DMS 273 (cell line): ENCODE data around the gene SMARCD2.
"Not testable (repeated sequence)": the region's sequence is repeated elsewhere in the genome, so short reads cannot be mapped to it uniquely, and the experiment has no call there.

Experiments used
- DNase-seq: peaks from one replicate; lab custom pipeline; 2025; ENCODE audit not compliant: unreplicated experiment; lab: John Stamatoyannopoulos, UW

Gene SMARCD2

DNA sequence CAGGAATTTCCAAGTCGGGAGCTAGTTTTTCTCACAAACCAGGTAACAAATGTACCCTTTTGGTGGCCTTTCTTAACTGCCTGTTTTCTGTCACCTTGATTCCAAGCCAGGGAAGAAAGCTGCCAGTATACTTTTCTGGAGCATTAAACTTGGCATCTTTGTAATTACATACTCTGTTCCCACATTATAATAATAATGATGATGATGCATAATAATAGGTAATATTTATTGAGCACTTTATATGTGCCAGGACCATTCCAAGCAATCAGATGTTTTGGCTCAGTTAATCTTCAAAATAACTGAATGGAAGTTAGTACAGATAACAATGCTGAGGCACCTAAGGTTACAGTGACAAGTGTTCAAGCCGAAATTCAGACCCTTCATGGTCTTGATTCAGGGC, 26.4 kb downstream of the SMARCD2 start:
- no peak for DNase-seq

DNA sequence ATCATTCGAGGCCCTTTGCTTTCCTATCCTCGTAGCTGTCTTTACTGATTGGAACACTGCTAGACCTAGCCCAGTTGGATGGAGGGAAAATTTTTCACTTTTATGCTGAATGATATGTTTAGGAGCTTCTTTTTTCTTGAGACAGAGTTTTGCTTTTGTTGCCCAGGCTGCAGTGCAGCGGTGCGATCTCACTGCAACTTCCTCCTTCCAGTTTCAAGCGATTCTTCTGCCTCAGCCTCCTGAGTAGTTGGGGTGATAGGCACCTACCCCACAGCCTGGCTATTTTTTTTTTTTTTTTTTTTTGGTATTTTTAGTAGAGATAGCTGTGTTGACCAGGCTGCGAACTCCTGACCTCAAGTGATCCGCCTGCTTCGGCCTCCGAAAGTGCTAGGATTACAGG, 32.5 kb downstream of the SMARCD2 start:
- no peak for DNase-seq

DNA sequence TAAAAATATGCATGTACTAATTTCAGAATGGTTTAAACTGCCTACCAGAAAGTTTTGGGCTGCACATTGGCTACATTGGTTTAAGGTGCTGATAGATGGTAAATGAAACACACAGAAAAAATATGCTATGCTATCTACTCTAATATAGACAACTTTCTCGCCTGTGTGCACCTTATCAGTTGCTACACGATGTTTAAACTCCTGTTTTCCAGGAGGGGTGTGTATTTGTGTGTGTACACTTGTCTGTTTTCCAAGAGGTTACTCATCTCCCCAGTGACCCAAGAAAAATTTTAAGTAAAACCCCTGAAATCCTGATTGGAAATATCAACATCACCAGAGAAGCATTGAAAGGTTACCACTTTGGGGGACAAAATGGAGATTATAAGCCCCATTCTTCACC, 36.9 kb downstream of the SMARCD2 start:
- DNase-seq, result no peak

DNA sequence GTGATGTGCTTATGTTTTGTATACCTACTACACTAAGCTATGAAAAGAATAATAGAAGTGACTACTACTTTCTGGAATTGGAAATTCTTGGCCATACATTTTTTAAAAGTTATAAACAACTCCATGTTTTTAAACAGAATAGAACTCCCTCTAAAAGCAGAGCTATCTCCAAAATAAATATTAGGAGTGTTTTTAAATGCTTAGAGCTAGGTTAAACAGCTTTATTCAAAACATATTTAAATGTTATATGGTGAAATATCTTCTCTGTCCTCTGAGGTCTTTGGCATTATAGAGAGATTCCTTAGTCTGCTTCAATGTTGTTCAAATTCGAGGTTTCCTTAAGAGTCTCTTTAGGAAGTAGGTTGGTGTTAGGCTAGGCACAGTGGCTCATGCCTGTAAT, 38.2 kb downstream of the SMARCD2 start:
- no peak for DNase-seq

DNA sequence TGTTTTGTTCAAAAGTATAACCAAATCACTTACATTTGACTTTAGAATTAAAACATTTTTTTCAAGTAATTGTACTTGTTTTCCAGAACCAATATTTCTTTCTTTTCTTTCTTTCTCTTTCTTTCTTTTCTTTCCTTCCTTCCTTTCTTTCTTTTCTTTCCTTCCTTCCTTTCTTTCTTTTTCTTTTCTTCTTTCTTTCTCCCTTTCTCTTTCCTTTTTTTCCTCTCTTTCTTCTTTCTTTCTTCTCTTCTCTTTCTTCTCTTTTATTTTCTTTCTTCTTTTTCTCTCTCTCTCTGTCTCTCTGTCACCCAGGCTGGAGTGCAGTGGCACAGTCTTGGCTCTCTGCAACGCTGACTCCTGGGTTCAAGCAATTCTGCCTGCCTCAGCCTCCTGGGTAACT, 41.7 kb downstream of the SMARCD2 start:
- DNase-seq, result no peak

DNA sequence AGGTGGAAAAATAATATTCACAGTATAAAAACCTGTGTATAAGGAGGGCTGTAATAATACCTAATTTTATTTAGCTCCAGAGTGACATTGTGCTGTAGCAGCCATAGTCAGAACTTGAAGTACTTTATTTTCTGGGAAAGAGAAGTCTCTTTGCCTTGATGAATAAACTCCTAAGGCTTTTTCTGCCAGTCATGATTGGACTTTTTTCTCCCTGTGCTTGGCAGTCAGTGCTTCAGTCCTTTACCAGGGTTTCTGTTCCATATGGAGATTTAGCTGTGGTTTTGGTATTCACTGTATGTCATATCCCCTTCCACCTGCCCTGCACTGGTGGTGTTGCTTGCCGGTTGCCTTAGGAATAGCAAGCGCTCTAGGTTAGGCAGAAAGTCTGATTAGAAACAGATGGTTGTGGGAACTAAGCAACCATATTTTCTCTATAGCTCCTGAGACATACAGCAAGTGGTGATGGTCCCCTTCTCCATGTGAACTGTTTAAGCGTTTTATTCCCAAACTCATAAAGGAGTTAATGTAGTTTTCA, 43.8 kb downstream of the SMARCD2 start:
- no peak for DNase-seq

DNA sequence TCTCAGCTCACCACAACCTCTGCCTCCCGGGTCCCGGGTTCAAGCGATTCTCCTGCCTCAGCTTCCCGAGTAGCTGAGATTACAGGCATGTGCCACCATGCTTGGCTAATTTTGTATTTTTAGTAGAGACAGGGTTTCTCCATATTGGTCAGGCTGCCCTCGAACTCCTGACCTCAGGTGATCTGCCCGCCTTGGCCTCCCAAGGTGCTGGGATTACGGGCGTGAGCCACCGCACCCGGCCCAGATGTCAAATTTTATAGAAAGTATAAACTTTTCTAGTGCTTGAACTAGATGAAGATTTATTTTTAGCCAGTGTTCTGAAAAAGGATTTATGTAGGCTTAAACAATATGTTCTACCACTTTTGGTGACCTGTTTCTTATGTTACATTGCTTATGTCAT, 46.1 kb downstream of the SMARCD2 start:
- DNase-seq, result not testable (repeated sequence)

DNA sequence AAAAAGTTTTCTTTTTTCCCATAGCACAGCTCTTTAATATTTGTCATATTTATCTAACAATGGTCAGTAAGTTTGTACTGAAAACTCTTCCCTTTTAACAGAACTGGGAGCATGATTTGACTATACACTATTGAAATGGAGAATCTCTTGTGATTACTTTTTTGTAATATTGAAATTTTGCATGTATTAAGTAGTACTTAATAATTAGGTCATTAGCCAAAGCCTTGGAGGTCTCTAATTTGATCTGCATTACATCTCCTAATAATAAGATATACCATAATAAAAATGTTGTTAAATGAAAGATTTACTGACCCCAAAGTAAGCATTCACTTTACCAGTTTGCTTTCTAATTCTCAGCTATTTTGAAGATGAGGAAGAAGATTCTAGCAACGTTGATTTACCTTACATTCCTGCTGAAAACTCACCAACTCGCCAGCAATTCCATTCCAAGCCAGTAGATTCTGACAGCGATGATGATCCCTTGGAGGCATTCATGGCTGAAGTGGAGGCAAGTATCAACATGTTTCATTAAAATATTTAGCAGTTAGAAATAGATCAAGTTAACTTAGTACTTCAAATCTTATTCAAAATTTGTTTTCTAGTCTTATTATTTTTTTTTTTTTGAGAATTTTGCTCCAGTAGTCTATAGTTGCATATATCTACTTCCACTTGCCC, 50.3 kb downstream of the SMARCD2 start:
- no peak for DNase-seq

DNA sequence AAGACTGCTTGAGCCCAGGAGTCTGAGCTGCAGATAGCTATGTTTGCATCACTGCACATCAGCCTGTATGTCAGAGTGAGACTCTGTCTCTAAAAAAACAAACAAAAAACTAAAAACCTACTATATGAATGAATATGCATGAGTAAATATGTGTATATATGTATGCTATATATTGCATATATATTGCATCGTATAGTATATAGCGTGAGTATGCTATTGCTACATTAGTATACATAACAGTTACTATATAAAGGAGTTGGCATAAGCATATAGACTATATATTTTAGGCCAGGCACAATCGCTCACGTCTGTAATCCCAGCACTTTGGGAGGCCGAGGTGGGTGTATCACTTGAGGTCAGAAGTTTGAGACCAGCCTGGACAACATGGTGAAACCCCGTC, 52.4 kb downstream of the SMARCD2 start:
- no peak for DNase-seq

DNA sequence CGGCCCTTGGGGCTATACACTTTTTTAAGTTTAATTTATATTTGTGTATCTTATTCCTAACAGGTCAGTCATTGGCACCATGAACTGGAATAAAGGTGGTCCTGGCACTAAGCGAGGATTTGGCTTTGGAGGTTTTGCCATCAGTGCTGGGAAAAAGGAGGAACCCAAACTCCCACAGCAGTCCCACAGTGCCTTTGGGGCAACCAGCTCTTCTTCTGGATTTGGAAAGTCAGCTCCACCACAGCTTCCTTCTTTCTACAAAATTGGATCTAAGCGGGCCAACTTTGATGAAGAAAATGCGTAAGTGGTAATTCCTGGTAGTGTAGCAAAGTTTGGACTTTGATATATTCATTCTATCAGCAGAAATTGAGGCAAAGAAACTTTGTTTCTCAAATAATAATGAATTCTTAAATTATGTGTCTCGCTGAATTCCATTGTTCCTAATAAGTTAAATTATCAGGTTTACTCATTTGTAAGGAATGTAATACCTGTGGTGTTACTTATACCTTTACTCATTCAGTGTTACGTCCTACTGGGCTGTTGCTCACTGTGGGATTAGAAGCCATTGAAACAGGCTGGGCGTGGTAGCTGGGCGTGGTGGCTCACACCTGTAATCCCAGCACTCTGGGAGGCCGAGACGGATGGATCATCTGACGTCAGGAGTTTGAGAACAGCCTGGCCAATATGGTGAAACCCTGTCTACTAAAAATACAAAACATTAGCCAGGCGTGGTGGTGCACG, 55.3 kb downstream of the SMARCD2 start:
- no peak for DNase-seq

DNA sequence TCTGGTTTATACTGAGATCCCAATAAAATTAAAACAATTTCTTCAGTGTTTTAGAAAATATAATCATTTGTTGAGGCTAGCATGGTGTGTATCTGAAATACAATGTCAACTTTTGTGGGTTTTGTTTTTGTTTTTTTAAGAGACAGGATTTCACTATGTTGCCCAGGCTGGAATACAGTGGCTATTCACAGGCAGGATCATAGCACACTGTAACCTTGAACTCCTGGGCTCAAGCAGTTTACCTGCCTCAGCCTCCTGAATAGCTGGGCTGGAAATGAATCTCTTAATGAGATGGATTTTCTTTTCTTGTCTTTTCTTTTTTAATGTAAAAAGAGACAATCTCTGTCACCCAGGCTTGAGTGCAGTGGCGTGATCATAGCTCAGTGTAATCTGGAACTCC, 56.4 kb downstream of the SMARCD2 start:
- no peak for DNase-seq

DNA sequence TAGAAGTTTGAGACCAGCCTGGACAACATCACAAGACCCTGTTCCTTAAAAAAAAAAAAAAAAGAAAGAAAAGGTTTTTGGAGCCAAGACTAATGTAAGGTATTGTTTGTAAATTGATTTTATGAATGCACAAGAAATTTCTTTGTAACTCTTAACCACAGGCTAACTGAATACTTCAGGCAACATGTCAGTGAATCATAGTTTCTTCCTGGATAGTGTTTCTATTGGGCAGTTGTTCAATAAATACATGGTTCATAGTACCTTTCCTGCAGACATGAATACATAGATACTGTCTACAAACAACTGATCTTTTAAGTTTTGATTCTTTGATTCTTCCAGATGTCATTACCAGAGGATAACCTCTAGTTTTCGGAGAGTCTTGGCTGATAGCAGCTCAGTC, 56.9 kb downstream of the SMARCD2 start:
- no peak for DNase-seq

DNA sequence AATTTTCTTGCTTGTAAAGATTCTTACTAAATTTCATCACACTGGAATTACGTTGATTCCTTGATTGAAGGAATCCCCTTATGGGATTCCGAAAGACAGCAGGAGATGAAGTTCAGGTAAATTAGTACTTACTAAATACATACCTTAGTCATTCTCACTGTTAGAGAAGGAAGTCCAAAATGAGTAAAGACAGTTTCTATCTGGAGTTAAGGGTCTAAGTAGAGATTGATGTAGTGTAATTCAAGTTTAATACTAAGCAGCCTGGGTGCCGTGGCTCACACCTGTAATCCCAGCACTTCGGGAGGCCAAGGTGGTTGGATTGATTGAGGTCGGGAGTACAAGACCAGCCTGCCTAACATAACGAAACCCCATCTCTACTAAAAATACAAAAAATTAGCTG, 59.0 kb downstream of the SMARCD2 start:
- DNase-seq, result no peak
